ENCODE measurements around the gene RNF215.
A peak's percentile ranks its signal among the peaks of the same experiment; 100 is the strongest.
"Not testable (repeated sequence)": the region's sequence is repeated elsewhere in the genome, so short reads cannot be mapped to it uniquely, and the experiment has no call there.

RNF215 gene

DNA sequence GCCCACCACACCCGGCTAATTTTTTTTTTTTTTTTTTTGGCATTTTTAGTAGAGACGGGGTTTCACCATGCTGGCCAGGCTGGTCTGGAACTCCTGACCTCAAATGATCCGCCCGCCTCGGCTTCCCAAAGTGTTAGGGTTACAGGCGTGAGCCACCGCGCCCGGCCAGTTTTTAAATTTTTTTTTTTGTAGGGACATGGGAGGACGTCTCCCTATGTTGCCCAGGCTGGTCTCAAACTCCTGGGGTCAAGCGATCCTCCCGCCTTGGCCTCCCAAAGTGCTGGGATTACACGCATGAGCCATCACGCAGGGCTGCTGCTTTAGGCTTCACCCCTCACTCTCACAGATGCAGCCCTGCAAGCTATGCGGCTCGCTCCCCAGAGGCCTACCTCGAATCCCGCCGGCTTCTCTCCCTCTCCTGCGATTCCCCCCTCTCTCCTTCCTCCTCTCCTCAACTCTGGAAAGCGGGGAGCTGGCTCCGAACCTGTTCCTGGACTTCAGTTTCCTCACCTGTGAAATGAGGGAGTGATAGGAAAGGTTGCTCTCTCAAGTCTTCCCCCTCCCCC is 29.5 kb downstream of the RNF215 start:
- no peak for DNase-seq

DNA sequence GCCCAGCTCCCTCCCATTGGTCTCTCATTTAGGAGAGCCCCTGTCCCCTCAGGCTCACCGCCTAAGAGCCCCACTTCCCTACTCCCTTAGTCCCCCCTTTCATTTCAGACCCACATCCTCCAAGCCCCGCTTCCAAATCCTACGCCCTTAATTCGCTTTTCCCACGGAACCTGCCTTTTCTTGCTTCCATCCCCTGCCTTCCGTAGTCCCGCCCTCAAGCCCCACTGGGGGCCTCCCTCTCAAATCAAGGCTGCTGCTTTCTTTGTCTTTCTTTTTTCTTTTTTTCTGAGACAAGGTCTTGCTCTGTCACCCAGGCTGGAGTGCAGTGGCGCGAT is 30.0 kb downstream of the RNF215 start:
- DNase-seq, result no peak

DNA sequence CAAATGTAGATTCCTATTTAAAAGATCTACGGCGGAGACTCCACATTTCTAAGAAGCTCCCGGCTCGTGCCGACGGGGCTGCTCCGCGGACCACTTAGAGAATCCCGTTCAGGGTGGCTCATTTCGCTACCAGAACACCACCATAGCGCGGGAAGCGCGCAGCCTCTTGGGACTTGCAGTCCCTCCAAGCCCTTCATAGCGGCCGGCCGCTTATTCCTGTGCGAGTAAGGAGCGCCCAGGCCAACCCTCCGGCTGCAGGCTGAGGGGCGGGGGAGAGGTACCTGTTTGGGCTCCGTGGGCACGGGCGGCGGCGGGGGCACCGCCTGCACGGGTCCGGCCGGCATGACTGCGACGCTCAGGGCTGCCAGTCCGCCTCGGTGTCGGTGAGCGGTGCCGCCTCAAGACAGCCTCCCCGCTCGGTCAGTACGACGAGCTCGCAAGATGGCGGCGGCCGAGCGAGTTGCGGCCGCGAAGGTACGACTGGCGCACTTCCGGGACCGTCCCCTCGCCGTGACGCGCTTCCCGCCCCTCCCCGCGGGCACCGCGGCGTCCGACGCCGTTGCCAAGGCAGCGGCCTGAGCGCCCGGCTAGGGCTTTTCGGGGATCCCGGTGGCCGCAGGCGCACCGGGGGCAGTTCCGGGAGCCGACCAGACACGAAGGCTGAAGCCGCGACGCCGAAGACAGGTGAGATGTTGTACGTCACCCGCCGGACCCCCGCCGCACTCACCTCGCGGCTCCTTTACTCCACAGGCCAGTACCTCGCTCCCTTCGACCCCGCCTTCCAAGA is 30.6 kb downstream of the RNF215 start, which contains the start of the genes CCDC157 and SF3A1:
CCDC157 (plus strand) TSS at position 559 of the 787 bp plus-strand sequence. CDS start 8,994 bp downstream, outside the sequence.
SF3A1 (minus strand) TSS at position 446 of the 787 bp plus-strand sequence; CDS start at position 344, 102 bp downstream.
- peak; percentile 68 for DNase-seq

DNA sequence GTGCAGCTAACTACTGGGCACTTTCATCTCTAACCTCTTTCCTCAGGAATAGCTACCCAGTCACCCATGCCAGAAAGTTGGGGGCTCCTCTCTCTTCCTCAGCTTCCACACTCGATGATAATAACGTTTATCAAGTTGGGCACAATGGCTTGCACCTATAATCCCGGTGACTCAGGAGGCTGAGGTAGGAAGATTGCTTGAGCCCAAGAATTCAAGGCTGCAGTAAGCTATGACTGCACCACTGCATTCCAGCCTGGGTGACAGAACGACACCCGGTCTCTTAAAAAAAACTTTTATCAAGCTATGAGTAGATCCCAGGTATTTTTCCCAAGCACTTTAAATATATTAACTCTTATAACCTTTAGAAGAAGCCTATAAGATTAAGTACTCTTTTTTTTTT is 32.6 kb downstream of the RNF215 start:
- no peak for DNase-seq

DNA sequence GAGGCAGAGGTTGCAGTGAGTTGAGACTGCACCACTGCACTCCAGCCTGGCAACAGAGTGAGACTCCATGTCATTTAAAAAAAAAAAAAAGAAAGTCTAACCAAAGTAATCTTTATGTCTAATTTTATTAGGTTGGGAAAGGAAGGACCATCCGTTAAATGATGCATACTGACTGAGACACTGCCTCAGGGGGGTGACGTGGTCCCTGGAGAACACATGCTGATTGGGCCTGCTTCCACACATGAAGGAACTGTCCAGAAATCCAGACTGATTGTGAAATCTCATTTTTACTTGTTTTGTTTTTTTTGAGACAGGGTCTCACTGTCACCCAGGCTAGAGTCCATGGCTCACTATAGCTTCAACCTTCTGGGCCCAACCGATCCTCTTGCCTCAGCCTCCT is 36.0 kb downstream of the RNF215 start:
- DNase-seq, result no peak

DNA sequence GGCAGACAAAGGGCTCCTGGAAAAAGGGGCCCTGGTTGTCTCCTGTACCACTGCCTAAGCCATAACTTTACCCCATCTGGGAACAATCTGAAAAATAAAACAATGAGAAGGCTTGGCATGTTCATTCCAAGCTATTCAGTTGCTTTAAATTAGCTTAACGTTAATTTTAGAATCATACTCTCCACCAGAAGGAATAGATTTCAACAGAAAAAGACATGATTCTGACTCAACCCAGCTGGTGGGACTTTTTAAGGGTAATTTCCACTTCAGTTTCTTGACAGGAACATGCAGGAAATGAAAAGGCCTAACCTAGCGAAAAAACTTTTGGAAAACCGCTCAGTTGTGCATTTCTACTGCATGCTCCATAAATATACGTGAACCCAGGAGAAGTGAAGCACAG is 38.4 kb downstream of the RNF215 start:
- no peak for DNase-seq

DNA sequence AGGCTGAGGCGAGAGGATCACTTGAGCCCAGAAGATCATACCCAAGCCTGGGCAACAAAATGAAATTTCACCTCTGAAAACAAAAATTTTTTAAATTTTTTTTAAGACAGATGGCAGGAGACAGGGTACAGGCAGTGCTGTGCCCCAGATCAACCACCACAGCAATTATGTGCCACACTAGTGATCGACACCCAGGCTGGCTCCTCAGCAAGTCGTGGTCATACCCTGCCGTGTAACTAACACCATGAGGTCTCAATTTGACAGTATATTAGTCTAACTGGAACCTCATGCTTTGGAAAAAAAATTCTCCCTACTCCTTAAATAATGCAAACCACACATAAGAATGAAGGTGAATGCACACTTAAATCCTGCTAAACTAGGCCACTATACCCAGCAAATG is 38.8 kb downstream of the RNF215 start:
- no peak for DNase-seq

DNA sequence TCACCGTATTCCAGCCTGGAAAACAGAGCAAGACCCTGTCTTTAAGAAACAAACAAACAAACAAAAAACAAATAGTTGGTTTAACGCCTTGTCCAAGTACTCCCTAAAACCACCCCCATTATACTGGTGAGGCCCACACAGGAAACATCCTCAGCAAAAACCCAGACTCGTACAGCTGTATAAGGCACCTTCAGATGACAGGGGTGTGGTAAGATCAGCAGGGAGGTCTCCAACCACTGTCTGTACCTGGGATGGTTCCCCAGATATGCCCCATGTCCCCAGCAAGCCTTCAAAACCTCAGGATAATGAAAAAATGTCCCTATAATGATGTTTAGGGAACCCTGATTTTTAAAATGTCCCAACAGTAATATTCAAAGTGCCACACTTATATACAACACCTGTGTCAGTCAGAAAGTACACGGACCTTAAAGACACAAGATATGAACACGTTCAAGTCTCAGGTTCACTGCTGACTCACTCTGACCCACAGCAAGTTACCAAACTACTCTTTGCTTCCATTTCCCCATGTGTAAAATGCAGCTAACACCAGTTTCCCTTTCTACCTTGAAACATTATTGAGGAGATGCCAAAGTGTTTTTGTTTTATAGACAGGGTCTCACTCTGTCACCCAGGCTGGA is 39.8 kb downstream of the RNF215 start:
- no peak for DNase-seq

DNA sequence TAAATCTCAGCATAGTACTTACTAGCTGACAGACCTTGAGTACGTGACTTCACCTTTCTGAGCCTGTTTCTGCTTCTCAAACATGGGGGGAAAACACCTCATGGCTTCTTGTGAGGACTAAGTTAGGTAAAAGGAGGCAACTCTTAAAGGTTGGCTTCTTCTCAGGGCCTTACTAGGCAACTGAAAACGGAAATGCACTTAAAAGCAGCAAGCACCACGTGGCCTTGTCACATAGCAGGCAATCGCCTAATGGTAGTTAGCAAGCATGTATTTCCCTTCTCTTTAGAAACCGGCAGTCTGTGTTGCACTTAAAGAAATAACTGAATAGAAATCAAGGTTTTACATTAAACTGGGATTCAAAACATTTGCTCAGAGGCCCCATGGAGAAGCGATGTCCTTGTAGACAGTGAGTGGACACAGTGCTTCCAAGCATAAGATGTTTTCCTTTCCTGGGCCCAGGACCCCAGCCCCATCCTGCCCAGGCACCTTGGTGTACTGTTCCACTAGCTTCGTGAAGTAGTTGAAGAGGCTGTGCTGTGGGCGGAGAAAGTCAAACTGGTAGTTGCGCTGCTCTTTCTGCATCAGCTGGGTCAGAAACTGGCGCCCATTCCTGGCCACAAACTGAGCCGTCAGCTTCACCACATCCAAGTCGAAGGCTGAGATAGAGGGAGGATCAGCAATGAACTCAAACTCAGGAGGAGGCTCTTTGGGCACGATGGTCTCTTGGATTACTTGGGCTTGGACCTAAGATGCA is 42.6 kb downstream of the RNF215 start:
- no peak for DNase-seq

DNA sequence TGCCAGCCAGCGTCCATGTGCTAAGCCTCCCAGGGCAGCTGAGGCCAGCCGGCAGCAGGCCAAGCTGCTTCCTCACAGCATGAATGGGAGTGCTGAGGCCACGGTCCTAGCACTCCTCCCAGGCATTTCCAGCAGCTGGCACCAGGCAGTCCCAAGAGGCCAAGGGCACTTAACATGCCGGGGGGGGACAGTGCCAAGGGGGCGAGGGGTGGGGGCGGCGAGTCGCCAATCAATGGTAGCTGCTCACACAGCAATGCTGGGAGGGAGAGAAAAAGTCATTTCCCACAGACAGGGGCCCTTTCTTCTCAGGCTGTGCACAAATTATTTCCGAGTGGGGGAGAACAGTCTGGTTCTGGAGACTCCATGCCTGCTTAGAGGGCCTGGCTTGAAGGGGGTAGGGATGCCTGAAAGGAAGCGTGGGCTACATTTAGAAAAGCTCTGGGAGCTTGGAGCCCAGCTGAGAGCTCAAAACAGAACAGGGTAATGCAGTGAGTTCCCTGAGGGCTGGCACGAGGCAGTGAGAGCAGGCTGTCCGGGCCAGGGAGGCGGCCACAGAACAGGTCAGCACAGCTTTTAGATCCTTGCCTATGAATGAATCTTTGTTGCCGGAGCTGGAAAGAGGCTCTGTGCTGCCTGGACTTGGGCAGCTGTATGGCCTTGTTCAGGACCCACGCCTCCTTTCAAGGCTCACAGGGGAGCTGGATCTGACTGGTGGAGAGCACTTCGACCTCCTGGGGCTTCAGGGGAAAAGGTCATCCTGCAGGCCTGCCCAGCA is 46.1 kb downstream of the RNF215 start:
- no peak for DNase-seq

DNA sequence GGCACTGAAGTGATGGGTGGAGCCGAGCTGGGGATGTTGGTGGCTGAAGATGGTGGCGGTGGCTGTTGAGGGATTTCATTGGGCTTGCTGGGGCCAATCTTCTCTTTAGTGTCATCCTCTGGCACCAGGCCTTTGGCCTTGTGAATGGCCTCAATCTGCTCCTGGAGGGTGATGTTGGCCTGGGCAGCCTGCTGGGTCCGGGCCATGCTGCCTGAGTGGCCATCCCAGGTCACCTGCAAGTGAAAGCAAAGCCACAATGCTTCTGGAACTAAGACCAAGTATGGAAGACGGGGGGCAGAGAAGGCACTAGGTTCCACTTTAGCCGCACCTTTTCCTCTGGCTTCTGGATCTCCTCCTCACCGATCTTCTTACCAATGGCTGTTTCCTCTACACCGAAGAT is 48.4 kb downstream of the RNF215 start:
- no peak for DNase-seq

DNA sequence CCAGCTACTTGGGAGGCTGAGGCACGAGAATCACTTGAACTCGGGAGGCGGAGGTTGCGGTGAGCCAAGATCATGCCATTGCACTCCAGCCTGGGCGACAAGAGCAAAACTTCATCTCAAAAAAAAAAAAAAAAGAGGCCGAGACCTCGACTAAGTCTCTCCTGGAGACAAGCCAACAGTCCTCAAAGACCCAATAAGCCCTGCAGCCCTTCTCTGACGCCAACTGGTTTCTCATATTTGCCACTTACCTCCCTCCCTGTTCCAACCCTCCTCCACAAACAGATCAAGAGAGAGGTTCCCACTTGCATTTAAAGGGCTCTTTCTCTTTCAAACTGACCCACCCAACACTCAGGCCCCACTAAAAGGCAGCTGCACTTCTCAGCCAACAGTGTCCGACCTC is 48.9 kb downstream of the RNF215 start:
- not testable (repeated sequence) for DNase-seq

DNA sequence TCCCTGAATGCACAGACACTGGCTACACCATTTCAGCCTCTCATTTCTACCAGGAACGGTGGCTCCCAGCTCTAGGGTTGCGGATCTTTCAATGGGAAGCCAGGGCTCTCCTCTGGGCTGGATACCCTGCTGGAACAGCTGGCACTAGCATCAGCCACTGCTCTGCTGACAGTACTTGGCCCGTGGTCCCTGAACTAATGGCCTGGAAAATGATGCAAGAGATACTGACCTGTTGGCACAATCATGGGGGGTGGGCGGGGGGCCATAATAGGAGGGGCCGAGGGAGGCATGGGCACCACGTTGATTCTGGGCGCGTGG is 49.8 kb downstream of the RNF215 start:
- no peak for DNase-seq

DNA sequence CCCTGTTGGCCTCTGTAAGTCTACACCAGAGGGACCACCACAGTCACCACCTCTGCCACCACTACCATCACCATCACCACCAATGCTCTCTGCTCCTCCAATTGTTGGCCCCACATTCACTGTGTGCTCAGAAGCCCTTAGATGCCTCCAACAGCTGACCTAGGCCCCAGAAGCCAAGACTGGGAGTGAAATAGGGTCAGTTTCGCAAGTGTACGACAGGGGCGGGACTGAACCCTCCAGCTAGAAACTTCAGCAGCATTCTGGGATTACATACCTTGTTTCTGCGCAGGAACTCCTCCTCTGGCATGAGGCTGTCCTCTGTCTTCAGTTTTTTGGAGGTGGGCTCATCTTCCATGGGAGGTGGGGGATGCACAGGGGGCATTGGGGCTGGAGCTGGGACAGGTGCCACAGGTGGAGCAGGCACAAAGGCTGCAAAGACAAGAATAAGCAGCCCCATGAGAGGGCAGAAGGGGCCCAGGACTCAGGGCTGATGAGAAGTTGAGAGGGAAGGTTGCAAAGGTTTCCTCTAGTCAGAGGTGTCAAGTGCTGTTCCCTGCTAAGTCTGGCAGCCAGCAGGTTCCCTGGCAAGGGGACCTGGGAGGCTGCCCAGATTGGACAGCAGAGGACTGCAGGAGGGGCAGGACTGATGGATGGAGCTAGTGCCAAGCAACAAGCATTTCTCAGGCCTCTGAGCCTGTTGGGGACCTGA is 50.3 kb downstream of the RNF215 start:
- no peak for DNase-seq

DNA sequence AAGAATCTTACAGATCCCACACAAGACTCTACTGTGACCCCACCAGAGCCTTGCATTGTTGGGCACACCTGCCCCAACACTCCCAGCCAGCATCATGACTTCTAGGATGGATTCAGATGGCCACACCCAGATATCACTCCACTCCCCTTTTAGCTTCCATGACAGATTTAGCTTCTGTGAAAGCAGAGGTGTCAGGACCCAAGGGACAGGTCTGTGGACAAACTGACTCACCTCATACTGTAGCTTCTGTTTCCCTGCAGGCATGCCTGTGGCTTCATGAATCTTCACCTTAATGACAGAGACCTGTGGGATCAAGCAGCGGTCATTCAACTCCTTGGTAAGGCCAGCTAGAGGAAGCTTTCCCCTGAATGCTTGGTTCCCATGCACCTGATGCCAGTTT is 52.0 kb downstream of the RNF215 start:
- DNase-seq, result no peak

DNA sequence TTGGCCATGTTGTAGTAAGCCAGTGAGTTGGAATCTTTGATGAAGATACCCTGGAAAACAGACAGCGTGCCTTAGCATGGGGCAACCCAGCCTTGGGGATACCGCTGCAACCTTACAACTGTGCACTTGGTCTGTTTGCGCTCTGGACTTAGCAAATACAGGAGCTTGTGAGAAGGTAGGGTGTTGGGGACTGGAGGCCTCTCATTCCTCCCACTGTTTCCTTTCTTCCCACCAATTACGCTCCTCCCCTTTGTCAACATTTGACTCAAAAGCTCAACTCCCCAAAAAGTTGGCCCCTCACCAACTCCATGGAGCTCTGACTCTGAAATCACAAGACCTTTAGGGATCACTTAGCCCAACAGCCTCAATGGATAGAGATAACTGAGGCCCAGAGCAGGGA is 52.6 kb downstream of the RNF215 start:
- no peak for DNase-seq

DNA sequence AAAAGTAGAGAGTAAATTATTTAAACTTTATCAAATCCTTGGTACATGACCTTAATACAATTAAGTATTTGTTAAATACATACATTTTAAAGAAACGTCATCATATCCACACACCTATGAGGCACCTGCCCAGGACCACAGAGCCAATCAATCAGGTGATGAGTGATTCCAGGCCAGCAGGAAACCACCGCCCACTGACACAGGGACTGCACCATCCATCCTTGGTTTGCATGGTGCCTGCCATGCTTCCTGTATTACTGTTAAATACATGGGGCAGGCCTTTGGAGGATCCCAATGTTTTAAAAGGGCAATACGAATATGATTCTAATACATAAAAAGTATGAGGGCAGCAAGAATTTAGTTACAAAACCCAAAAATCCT is 53.5 kb downstream of the RNF215 start:
- DNase-seq, result no peak

DNA sequence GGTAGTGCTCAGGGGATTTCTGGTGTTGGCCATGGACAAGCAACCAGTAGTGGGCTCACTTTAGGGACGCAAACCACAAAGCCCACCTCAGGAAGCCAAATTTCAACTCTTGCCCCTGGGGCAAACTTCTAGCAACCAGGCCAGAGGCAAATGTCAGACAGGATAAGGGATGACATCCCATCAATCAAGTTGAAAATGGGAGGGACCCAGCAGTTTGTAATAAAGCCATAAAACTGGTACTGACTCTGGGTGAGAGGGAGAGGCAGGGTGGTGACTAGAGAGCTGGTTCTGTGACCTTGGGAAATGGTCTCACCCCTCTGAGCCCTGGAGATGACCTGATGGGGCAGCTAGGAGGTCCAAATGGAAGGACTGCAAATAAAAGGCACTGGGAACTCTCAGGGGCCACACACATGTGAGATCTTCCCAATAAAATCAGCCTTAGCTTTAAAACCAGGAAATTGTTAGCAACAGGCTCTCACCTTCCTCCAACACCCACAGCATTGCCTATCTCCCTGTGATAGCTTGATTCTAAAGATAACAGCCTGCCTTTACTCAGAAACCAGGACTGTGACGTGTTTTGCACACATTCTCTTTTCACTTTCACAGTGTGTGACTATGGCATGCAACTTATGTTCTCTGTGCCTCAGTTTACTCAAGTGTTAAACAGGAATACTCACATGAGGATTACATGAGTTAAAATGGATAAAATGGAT is 54.1 kb downstream of the RNF215 start:
- DNase-seq, result no peak

DNA sequence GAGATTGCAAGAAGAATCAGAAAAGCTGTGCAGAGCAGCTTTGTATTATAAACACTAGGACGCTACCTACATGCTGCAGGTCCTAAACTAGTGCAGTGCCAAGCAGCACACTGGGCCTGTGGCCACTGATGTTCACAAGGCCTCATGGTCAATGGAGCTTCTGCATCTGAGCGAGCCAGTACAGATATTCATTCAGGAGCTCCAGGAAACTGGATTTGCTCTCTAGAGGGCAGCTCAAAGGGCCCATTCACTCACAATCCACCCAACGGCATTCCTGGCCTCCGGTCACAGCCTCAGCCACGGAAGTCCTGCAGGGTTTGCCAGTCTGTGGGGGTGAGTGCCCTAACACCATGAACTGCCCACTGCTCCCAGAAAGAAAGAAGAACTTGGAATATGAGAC is 54.7 kb downstream of the RNF215 start:
- DNase-seq, result no peak
